Lower lobe of right lung (tissue), 2 donors: Measurements from ENCODE around the gene SNAPC2. TPM values are rescaled to one million over a fixed set of nuclear protein-coding genes. Genes with fewer than 3 reads are reported as not detected.
"Not testable (repeated sequence)": the region's sequence is repeated elsewhere in the genome, so short reads cannot be mapped to it uniquely, and the experiment has no call there.

Experiments used
- ATAC-seq, 2 donors: fragments of 200-7000 bp; cut with Tn5 transposase; one replicate each; pipeline ENCODE4 v1.9.1; 2020 to 2022; ENCODE audit warnings: mild to moderate bottlenecking in 2 of 2, moderate library complexity in 2 of 2
- DNase-seq: peaks from one replicate; pipeline ENCODE4 v3.0.0-alpha.2; 2020
- H3K27ac ChIP-seq: fragments of 200-600 bp; one replicate; pipeline ENCODE4 v1.8.0; 2022
- H3K27me3 ChIP-seq: fragments of 200-600 bp; one replicate; pipeline ENCODE4 v1.8.0; 2022; ENCODE audit warnings: low read depth
- H3K36me3 ChIP-seq: fragments of 200-600 bp; one replicate; pipeline ENCODE4 v1.8.0; 2022; ENCODE audit warnings: mild to moderate bottlenecking
- H3K4me1 ChIP-seq: fragments of 200-600 bp; one replicate; pipeline ENCODE4 v1.8.0; 2022
- H3K4me3 ChIP-seq: fragments of 200-600 bp; one replicate; pipeline ENCODE4 v1.8.0; 2022; ENCODE audit warnings: mild to moderate bottlenecking
- H3K9me3 ChIP-seq: fragments of 200-600 bp; one replicate; pipeline ENCODE4 v1.8.0; 2022
- intact Hi-C: fragments of 100-400 bp; cut with DNase I; formaldehyde crosslinking; loops from one replicate; pipeline ENCODE4 v1.11.0; 2022
- total RNA-seq: library from RNA; stranded (reverse); fragmentation: NEBNext Ultra II Directional; extraction: Animal tissue kit (Norgen Biotek cat#: 25700); gene quantifications from one replicate; pipeline ENCODE4 v1.2.1, GENCODE V29; 2021
- TF ChIP-seq, protein P1 (sequence below): fragments of 200-600 bp; IDR thresholded peaks from one replicate; pipeline ENCODE4 v1.8.0; 2022; ENCODE audit warnings: antibody characterized with exemption, mild to moderate bottlenecking
- donor health status: DM: no; HTN: yes; CAD: no; lungs with severe emphysema.

SNAPC2 gene
- total RNA-seq, 1 donor from 2014 or later: 17.6 TPM

DNA sequence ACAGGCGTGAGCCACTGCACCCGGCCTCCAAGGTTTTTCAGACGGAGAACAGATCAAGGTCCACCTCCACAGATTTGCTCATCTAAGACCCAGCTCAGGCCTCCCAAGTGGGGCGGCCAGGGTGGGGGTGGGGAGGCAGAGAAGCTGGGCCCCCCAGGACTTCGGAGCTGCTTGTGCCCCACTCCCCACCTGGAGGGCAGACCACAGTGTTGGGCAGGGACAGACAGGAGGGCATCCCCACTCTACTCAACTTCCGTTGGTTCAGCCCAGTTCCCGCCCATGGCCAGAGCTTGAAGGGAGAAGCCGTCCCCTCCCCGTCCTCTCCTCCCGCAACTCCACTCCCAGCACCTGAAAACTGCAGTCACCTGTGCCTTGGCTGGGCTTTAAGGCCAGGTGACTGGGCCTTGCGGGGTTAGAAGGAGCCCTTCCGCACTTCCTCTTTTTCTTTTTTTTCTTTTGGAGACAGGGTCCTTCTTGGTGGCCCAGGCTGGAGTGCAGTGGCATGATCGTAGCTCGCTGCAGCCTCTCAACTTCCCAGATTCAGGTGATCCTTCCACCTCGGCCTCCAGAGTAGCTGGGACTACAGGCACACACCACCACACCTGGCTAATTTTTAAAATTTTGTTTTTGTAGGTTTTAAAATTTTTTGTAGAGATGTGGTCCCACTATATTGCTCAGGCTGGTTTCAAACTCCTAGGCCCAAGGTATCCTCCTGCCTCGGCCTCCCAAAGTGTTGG is 32.6 kb upstream of the SNAPC2 start:
- no peak for ATAC-seq
- no peaks in the 10 kb centered on the region for H3K4me1 ChIP-seq
- peaks cover 16% of the 10 kb centered on the region for H3K27me3 ChIP-seq
- intact Hi-C loops: no loop called here
- no peak for DNase-seq
- H3K27ac ChIP-seq: no peak overlapping the region
- no peaks in the 10 kb centered on the region for H3K36me3 ChIP-seq
- TF ChIP-seq, protein P1, sequence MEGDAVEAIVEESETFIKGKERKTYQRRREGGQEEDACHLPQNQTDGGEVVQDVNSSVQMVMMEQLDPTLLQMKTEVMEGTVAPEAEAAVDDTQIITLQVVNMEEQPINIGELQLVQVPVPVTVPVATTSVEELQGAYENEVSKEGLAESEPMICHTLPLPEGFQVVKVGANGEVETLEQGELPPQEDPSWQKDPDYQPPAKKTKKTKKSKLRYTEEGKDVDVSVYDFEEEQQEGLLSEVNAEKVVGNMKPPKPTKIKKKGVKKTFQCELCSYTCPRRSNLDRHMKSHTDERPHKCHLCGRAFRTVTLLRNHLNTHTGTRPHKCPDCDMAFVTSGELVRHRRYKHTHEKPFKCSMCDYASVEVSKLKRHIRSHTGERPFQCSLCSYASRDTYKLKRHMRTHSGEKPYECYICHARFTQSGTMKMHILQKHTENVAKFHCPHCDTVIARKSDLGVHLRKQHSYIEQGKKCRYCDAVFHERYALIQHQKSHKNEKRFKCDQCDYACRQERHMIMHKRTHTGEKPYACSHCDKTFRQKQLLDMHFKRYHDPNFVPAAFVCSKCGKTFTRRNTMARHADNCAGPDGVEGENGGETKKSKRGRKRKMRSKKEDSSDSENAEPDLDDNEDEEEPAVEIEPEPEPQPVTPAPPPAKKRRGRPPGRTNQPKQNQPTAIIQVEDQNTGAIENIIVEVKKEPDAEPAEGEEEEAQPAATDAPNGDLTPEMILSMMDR: no peak
- H3K9me3 ChIP-seq: no peaks in the 10 kb centered on the region
- H3K4me3 ChIP-seq: peak overlapping the region; percentile 52

- Histone ChIP-seq H3K4me3 (peak within 1 kb of the TSS; percentile 52), H3K4me1 (no peaks in the 10 kb centered on the region), H3K36me3 (no peaks in the 10 kb centered on the region), H3K27me3 (peaks cover 16% of the 10 kb centered on the region), H3K9me3 (no peaks in the 10 kb centered on the region), H3K27ac (peak within 1 kb of the TSS; percentile 53)
- DNase-seq: peak; percentile 79
- TF ChIP-seq, protein P1: no peak
- ATAC-seq: peak; percentile 95 to 97
- intact Hi-C loops: no loop called here
Observed at GRCh38 chr19:7888145-7888825, 31.9 kb upstream of the SNAPC2 start, which contains the start of gene LRRC8E. Gene LRRC8E (plus strand): TSS chr19:7888510. CDS start chr19:7895604, 7,094 bp downstream.

- no peak for DNase-seq
- intact Hi-C loops: no loop called here
Observed at GRCh38 chr19:7888826-7889217, 31.3 kb upstream of the SNAPC2 start.

GRCh38 chr19:7893362-7894101 is 26.6 kb upstream of the SNAPC2 start:
- DNase-seq: not testable (repeated sequence)

More at GRCh38 chr19:7888826-7889217, 31.3 kb upstream of the SNAPC2 start:
- peaks cover 16% of the 10 kb centered on the region for H3K27me3 ChIP-seq
- TF ChIP-seq, protein P1: no peak
- no peaks in the 10 kb centered on the region for H3K36me3 ChIP-seq
- H3K27ac ChIP-seq: peak overlapping the region; percentile 53
- H3K4me3 ChIP-seq: peak overlapping the region; percentile 52
- ATAC-seq: peak in 1 of 2 donors; percentile 12
- no peaks in the 10 kb centered on the region for H3K4me1 ChIP-seq
- no peaks in the 10 kb centered on the region for H3K9me3 ChIP-seq

GRCh38 chr19:7894612-7895309 is 25.4 kb upstream of the SNAPC2 start:
- ATAC-seq (peak; percentile 84 to 85), DNase-seq (peak; percentile 80)
- H3K4me1 ChIP-seq: no peaks in the 10 kb centered on the region
- H3K27ac ChIP-seq: peak overlapping the region; percentile 59
- H3K36me3 ChIP-seq: no peaks in the 10 kb centered on the region
- intact Hi-C loops: no loop called here
- H3K4me3 ChIP-seq: no peak overlapping the region
- TF ChIP-seq, protein P1: no peak
- no peaks in the 10 kb centered on the region for H3K9me3 ChIP-seq
- H3K27me3 ChIP-seq: peaks cover 9% of the 10 kb centered on the region

More at GRCh38 chr19:7893362-7894101, 26.6 kb upstream of the SNAPC2 start:
- intact Hi-C loops, H3K36me3 ChIP-seq, ATAC-seq, H3K9me3 ChIP-seq, H3K27ac ChIP-seq, H3K4me1 ChIP-seq, H3K4me3 ChIP-seq: not testable (repeated sequence)
- peaks cover 15% of the 10 kb centered on the region for H3K27me3 ChIP-seq
